Stimulated activated CD4-positive, alpha-beta T cell treated with anti-CD3 and anti-CD28 coated beads, Interleukin-15, amount 100 ng/mL, for 48 hours (primary cell): ENCODE data around the gene PLCD1.
"Not testable (repeated sequence)": the region's sequence is repeated elsewhere in the genome, so short reads cannot be mapped to it uniquely, and the experiment has no call there.

Source experiments
- DNase-seq, 2 donors: peaks; one replicate each; pipeline ENCODE4 v3.0.0-alpha.2; 2020; ENCODE audit warnings: low read depth in 2 of 2

The PLCD1 gene

DNA sequence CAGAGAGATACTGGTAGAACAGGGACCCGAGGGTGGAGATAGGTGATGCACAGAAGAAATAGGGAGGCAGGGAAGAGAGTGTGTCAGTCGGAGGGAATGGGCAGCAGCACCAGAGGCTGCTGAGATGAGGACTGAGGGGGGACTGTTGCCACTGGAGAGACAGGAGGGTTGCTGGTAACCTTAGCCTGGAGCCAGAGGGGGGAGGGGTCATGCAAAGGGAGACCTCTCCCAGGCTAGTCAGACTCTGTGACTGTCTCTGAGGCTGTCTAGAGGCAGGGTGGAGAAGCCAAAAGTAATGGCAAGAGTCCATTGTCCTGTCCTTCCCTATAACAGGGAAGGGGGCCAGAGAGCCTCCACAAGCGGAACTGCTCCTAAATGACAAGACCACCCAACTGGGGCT, 7.5 kb upstream of the PLCD1 start:
- DNase-seq = no peak

DNA sequence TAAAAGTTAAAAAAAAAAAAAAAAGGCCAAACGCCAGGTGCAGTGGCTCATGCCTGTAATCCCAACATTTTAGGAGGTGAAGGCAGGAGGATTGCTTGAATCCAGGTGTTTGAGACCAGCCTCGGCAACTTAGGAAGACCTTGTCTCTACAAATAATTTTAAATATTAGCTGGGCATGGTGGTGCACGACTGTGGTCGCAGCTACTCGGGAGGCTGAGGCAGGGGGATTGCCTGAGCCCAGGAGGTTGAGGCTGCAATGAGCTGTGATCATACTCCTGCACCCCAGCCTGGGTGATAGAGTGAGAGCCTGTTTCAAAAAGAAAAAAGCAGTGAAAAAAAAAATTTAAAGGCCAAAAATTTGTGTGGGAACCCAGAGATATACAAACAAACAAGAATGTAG, 6.8 kb upstream of the PLCD1 start:
- DNase-seq = no peak

DNA sequence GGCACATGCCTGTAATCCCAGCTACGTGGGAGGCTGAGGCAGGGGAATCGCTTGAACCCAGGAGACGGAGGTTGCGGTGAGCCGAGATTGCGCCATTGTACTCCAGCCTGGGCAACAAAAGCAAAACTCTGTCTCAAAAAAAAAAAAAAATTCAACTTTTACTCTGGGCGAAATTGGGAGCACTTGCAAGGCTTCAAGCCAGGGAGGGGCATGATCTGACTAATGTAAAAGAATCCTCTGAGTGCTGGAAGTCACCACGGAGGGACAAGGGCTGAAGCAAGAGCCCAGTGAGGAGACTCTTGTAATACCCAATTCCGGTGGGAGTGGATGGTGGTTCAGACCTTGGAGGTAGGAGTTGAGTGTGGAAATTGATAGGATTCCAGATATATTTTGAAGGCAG, 4.9 kb upstream of the PLCD1 start:
- DNase-seq = not testable (repeated sequence)

DNA sequence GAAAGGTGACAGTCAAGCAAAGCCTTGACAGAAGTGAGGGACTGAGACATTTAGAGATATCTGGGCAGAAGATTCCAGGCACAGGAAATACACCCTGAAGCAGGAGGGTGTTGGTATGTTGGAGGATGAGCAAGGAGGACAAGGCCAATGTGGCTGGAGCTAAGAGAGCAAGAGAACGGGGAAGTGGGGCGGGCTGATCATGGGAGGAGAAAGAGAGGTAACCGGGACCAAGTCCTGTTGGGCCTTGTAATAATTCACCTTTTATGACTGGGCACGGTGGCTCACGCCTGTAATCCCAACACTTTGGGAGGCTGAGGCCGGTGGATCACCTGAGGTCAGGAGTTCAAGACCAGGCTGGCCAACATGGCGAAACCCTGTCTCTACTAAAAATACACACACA, 4.1 kb upstream of the PLCD1 start:
- DNase-seq = not testable (repeated sequence)

DNA sequence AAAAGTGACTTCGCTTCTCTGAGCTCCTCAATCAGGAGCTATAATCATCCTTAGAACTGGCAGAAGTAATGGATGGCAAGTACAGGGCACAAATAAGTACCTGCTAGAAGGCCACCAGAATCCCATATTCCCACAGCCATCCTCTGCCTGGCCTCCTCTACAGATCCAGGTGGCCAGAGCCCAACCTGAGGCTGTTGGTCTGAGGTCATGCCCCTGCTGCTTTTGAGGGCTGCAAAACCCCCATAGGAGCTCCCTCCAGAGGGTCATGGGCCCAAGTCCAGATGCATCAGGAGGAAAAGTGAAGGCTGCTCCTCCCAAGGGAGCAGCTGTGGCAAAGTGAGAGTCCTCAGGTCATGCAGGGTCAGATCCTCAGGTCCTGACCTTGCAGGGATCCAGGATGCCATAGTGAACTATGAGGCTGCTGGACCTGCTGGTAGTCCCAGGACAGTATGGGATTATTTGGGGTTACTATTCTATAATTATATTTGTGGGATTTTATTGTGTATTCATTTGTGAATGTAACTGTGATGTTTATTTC, 3.0 kb upstream of the PLCD1 start:
- no peak for DNase-seq

DNA sequence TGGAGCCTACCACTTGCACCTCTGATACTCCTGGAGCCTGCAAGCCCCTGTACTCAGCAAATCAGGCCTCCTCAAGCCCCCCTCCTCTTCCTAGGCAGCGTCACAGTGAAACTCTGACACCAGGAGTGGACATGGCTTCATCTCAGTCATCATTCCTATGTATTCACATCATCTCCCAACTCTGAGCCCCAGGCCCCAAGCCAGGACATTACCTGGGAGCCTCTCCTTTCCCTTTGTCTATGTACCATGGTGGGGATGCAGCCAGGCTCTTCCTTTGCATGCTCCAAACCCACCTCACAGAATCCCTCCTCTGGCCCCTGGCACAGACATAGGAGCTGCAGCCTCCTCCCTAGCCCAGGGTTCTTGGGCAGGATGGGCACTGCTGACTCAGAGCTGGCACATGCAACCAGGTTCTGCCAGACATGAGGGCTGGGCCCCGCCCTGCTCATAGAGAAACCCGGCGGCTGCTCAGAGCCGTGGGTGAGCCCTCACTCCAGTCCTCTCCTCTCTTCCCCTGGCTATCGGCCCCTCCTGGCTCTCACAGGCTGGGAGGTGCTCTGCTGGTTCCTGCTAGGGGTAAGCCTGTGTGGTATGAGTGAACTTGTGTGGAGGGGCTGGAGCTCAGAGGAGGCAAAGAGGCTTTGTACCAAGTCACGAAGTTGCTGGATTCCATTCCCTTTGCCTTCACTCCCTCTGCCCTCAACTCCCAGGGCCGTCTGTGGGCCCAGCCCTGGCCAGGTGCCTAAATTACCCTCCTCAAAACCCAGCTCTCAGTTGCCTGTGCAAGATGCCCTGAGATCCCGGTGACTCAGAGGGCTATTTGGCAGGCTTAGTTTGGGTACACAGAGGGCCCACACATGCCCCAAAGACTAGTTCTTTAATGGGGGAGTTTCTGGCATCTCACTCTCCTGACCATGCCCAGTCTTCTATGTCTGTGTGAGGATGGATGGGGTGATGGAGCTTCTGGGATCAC, 1.9 kb upstream of the PLCD1 start:
- peak in 1 of 2 donors; percentile 29 for DNase-seq

DNA sequence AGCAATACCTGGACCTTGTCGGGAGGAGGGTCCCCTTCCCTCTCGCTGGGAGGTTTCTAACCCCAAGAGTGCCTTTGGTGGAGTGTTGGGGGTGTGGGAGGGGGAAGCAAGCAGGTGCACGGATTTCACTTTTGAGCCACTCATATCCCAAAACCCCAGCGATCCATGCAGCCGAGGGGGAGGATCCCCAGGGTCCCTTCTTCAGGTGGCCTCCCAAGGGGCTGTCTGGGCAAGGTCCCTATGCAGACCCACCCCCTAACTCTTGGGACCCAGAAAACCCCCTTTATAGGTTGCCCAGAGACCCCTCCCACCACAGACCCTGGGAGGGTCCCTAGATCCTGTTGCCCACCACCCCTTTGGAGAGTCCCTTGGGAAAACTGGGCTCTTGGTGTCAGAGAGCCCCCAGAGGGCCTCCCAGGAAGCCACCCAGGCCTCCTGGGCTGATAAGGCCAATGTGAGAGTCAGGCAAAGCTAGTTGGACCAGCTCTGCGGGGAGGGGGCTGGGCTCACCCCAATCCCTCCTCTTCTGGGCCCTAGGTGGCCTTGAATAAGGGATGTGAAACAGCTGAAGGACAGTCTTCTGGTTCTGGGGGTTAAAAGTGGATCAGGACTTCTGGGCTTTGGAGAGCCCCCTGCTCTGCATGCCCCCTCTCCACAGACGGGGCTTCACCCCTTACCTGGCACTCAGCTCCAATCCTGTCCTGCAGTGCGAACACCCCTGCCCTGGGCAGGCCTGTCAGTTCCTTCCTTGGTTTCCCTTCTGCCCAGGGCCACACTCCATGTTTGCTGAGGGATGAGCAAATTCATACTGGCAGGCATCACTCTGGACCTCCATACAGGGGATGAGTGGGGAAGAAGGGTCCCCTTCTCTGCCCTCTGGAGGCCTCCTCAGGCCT, 932 bp upstream of the PLCD1 start:
- DNase-seq = no peak

DNA sequence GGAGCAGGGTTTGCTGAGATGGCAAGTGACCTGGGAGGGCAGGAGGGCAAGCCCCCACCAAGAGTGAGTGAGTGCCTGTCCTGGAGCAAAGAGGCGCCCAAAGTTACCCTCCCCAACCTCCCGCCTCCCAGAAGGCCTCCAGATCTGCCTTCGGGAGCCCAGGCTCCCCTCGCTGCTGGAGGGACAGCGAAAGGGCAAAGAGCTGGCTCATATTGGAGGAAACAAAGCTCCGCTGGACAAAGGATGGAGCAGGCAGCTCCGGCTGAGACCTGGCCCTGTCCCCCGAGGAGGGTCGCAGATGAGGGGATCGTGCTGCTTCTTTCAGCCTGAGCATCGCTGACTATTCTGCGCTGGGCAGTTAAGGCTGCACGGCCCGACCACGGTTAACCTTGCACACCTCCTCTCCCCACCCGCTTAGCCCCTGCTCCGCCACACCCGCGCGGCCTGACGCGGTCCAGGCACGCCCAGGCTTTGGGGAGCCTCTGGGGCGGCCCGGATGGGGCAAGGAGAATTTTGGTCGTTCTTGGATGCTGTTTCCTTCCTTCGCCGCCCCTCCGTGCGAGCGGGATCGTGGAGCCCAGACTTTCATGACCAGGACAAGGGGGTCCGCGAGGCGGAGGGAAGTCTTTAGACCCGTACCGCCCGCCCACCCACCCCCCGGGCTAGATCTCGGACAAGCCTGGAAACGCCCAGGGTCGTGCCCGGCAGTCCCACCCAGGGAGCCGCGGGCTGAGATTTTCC, 651 bp downstream of the PLCD1 start:
- DNase-seq = no peak

DNA sequence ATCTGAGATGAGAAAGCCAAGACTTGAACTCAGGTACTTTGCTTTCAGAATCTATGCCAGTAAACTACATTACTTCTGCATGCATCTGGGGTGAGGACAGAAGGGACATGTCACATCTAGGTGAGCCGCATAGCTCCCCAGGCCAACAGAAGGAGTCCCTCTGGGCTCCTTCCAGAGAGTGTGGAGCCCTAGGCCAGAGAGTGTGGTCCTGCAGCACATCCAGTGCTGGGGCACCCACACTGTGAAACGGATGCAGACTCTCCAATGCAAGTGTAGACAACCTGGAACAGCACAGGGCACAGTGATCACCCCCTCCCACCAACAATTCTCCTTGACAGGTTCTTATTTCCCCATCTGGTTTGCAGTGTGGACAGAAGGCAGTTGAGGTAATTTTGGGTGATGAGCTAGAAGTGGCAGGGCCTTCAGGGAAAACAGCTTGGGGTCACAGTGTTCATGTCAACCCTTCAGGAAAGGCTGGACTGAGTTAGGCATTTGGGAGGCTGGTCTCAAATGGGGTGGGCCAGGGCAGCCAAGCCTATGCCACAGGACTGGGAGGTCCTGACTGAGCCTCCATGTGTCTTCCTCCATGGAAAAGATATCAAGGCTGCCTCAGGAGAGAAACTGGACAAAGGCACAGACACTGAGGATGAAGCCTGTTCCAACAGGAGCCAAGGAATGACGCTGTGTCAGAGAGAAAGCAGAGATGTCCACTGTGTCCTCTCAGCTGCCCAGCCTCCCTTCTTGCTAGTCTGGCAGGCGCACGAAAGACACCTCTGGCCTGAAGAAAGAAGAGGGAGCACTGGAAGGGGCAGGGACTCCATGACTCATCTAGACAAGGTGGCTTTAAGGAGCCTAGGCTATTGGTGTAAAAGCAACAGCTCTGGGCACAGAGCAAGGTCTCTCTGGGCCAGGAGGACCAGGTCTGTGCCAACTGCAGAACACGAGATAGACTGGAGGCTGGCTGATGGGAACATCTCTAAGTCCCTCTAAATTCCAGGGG, 1.7 kb downstream of the PLCD1 start:
- DNase-seq = no peak

DNA sequence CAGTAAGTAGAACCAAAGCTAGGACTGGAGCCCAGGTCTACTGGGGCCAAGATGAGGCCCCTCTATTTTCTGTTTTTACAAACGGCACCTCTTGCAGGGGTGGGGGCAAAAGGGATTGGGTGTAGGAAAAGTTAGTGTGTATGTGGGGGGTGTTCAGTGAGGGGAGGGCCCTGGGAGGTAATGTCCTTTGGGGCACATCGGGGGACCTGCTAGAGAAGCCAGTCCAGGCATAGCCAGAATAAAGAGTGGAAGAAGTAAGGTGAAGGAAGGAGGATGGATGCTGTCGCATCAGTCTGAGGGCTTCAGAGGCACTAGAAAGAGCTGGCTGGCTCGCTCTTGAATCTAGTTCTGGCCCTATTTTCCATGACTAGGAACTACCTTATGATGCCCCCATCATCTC, 2.6 kb downstream of the PLCD1 start:
- DNase-seq = no peak

DNA sequence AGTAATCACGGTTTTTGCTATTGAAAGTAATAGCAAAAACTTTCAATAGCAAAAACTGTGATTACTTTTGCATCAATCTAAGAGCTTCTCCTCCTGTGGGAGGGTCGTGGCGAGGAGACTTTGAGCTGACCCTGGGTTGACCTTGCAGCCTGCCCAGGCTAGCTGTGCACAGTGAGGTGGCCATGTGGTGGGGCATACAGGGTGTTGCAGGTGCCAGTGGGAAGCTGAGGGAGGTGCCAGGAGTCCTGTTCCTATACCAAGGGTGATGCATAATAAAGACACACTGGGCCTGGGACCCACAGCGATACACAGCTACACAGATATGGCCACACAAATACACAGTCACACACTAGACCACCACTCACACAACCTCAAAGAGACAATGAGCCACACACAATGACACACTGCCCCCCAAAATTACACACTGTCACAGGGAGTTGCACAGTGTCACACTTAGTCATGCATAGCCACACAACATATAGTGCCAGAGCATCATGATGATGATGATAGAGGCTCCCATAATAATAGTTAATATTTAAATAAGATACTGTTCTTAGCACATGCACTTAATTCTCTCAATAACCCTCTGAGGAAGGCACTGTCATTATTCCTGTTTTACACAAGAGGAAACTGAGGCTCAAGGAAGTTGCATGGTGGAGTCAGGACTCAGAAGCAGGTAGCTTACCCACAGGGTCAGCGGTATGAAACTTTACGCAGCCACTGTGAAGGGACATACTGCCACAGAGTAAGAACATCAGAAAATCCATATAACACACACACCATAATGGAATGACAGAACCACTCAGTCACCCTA, 6.3 kb downstream of the PLCD1 start:
- no peak for DNase-seq

DNA sequence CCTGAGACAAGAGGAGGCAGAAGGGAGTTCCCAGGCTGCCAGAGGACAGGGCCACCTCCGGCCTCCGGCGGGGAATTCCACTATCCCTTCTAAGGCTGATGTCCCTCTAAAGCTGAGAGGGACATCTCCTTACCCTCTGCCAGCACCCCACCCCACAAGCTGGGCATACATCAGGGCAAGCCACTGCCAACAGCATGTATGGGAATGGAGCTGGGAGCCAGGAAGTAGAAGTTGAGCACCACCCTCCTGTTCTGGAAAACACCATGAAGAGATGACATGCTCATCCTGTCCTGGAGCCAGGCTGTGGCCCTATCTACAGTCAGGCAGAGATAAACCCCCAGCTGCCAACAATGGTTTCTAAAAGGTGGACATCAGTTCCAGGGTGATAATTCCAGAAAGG, 7.1 kb downstream of the PLCD1 start:
- no peak for DNase-seq

DNA sequence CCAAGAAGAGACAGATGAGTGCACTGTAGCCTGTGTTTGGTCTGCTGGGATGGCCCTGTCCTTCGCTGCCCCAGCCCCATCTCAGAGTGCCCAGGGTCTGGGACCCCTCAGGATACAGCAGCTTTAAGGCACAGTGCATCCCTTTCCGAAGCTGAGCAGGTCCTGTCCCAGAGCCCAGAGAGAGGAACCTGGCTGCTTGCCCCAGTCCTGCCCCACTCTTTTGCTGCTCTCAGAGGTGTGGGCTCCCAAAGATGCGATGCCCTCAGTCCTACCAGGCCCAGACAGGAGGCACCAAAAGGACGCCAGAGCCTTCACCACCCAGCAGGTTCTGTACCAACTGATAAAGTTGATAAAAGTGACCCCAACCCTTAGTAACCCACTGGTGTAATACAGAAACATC, 8.2 kb downstream of the PLCD1 start:
- DNase-seq = no peak

DNA sequence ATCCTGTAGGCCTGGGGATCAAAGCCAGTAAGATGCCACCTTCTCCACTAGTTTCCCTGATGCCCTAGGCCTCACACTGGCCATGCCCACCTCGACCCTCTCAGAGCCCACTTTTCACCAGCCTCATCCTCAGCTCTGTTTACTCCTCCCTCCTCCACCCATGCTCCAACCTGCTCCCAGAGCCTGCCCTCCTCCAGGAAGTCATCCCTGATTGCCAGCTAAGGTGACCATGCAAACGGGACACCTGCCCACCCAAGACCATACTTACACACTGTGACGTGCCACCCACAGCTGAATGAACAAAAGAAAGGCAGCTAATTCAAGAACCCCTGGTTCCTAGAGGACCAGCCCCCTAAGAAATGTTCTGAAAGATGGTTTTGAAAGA, 9.1 kb downstream of the PLCD1 start:
- no peak for DNase-seq

DNA sequence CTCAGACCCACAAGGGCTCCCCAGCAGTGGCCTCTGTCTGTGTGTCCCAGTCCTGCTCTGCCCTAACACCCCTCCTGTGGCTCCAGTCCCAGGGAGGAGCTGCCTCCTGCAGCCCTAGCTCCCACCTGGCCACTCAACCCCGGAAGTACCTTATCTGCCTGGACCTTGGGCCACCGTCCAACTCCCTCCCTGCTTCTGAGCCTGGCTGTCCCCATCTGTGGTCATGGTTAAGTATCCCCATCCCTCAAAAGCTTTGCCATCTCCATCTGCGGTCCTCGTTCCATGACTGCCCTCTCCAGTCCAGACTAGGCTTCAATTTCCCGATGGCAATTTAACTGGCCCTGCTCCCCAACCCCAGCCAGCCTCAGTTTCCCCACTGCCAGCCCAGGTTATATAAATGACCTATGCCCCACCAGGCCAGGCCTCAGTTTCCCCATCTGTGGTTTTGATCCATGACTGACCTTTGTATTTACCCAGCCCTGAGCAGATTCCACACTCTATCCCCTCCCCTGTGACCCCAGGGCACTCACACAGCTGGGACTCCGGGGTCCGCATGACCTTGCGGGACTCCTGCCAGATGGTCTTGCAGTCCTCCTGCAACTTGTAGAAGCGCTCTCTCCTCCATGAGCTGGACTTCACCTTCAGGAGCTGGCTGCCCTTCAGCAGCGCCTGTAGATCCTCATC, 9.6 kb downstream of the PLCD1 start:
- no peak for DNase-seq

DNA sequence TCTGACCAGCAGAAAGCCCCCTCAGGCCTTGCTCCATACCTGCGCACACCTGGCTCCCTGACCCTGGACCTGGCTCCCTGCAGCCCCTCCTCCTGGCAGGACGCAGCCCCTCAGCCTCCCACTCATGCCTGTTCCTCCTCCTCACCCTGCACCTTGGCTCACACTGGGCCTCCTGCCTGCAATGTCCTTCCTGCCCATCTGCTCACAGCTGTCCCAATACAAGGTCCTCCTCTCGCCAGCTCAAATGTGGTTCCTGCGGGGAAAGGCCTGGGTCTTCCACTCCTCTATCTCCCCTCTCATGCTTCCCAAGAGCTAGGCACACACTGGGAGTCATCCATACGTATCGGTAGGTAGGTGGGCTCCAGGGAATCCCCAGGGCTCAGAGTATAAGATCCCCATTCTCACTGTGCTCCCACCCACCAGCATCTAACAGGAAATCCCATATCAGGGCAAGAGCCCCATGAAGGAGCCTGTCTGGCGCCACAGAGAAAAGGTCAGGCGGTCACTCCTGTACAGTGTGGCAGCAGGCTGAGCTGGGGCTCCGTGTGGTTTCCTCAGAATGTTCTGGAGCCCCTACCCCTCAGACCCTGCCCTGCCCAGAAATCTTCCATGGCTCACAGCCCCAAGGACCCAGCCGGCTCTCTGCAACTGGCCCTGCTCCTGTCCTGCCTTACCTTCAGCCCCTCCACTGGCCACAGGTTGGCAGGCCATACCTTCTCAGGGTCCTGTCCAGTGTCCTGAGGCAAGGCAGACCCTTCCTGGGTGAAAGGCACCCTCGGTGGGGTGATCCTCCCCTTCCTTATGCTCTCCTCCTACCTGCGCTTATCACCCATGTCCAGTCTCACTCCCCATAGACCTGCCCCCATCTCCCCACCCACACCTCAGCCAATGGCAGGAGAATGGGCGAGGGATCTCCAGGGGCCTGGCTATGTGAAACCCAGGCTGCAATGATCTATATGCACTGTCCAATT, 10.9 kb downstream of the PLCD1 start:
- DNase-seq = no peak

DNA sequence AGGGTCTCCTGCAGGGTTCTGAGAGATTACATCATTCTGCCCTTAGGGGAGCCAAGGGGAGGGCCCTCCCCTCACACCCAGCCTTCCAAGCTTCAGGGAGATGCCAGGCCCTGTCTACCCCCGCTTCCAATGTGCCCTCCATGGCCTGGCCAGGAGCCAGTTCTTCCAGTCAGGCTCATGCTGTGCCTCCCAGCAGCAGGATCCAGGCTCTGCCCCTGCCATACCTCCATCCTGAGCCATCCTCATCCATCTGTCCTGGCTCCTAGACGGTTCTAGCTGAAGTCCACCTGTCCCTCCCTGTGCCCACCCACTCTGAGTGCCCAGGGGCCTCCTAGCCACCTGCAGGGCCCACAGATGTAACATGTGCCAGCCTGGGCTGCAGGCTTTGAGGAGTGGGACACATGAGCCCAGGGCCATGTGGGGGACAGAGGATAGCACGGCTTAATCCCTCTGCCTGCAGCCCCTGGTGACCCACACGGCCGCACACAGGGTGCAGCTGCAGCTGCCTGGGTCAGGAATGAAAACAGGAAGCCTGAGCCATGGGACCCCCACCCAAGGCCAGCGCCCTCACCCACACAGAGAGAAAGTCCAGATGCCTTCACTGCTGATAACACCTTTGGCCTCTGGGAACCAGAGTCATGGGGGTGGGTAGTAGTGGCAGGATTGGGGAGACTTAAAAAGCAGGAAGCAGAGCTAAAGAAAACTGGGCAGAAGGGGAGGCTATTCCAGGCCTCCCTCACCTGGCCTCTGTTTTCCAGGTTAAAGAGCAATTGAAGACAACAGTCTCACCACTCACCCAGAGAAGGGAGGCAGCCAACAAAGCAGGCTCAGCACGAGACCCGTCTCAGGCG, 11.8 kb downstream of the PLCD1 start:
- DNase-seq = no peak
